HepG2 (cell line): Measurements from ENCODE around the gene MYL6. TPM values are rescaled to one million over a fixed set of nuclear protein-coding genes. Genes with fewer than 3 reads are reported as not detected.

ENCODE experiments used
- ATAC-seq: fragments of 200-7000 bp; cut with Tn5 transposase; 3 replicates; pipeline ENCODE4 v1.9.1; 2020; ENCODE audit warnings: mild to moderate bottlenecking, moderate library complexity
- BruUV-seq: library from RNA; stranded (reverse); fragments of 400-500 nt; replicated peaks from 2 replicates; lab custom pipeline; 2021; lab: Mats Ljungman, UMichigan
- CTCF ChIA-PET: fragments of 300-600 bp; formaldehyde crosslinking; extraction: SDS; loops from one replicate; lab custom pipeline; 2021; ENCODE audit warnings: low total read pairs, inconsistent platforms, low intra/inter-chr PET ratio; lab: Yijun Ruan, JAX
- POLR2A ChIA-PET: fragments of 350-600 bp; sonication (Branson Sonifier 250); formaldehyde crosslinking; loops from one replicate; lab custom pipeline; 2020; ENCODE audit warnings: antibody characterized with exemption, inconsistent platforms; lab: Yijun Ruan, JAX
- DNase-seq: peaks from one replicate; pipeline ENCODE4 v3.0.0-alpha.2; 2015; ENCODE audit warnings: low spot score
- FAIRE-seq: peaks from 3 replicates; lab custom pipeline; 2011; peaks lifted over from hg19 to GRCh38; lab: Jason Lieb, UNC
- H2AFZ ChIP-seq: one replicate; pipeline ENCODE4 v1.6.1; 2011; ENCODE audit warnings: low read length, inconsistent platforms
- H3K27ac ChIP-seq: fragments of 300-600 bp; 3 replicates; pipeline ENCODE4 v1.8.0; 2011; ENCODE audit warnings: mixed run types, mild to moderate bottlenecking, mixed read lengths, low read length, inconsistent platforms; ENCODE audit not compliant: insufficient read depth; ENCODE audit errors: extremely low read length
- H3K27me3 ChIP-seq, 2 experiments: fragments of 200-600 bp in 1 of 2; 2 replicates in 1 of 2; 3 replicates in 1 of 2; pipeline versions ENCODE4 v1.6.0 to v1.8.0; 2011; ENCODE audit warnings: low read length in 2 of 2, mild to moderate bottlenecking in 2 of 2, moderate library complexity in 2 of 2, inconsistent platforms in 1 of 2; ENCODE audit not compliant: insufficient read depth in 2 of 2, control insufficient read depth in 1 of 2
- H3K36me3 ChIP-seq, 2 experiments: fragments of 200-600 bp in 1 of 2; replicated peaks in 1 of 2; 2 replicates in 1 of 2; 3 replicates in 1 of 2; pipeline versions ENCODE4 v1.5.1 to v1.8.0; 2011; ENCODE audit warnings: low read length in 2 of 2, inconsistent platforms in 1 of 2; ENCODE audit not compliant: insufficient read depth in 2 of 2, control insufficient read depth in 1 of 2
- H3K4me1 ChIP-seq: 2 replicates; pipeline ENCODE4 v1.5.1; 2012; ENCODE audit warnings: low read length, inconsistent platforms; ENCODE audit not compliant: insufficient read depth
- H3K4me2 ChIP-seq: 2 replicates; pipeline ENCODE4 v1.6.0; 2011; ENCODE audit warnings: low read depth, low read length, inconsistent platforms
- H3K4me3 ChIP-seq, 3 experiments: fragments of 200-600 bp in 1 of 3; sonication (generic), shearing (Covaris generic) in 1 of 3; replicated peaks in 1 of 3; 2 replicates each; pipeline ENCODE4 v1.5.1; 2011 to 2016; ENCODE audit warnings: low read length in 3 of 3, inconsistent platforms in 2 of 3, low read depth in 2 of 3, mild to moderate bottlenecking in 2 of 3, control low read depth in 1 of 3, mixed read lengths in 1 of 3; ENCODE audit not compliant: insufficient read depth in 1 of 3
- H3K79me2 ChIP-seq: one replicate; pipeline ENCODE4 v1.6.1; 2011; ENCODE audit warnings: low read length, inconsistent platforms; ENCODE audit not compliant: insufficient read depth
- H3K9ac ChIP-seq: 2 replicates; pipeline ENCODE4 v1.6.0; 2011; ENCODE audit warnings: mild to moderate bottlenecking, low read depth, low read length, inconsistent platforms; ENCODE audit not compliant: insufficient read depth
- H3K9me3 ChIP-seq: 2 replicates; pipeline ENCODE4 v1.5.1; 2012; ENCODE audit warnings: mild to moderate bottlenecking, low read length
- H4K20me1 ChIP-seq: 2 replicates; pipeline ENCODE4 v1.6.0; 2011; ENCODE audit warnings: inconsistent platforms, mild to moderate bottlenecking, low read length, moderate library complexity; ENCODE audit not compliant: insufficient read depth
- CHD4 ChIP-seq: fragments of 200-600 bp; sonication (generic); IDR thresholded peaks from 2 replicates; pipeline ENCODE4 v1.7.0; 2017; ENCODE audit warnings: mild to moderate bottlenecking, low read length, borderline replicate concordance
- HNRNPUL1 ChIP-seq: fragments of 200-400 bp; formaldehyde crosslinking; IDR thresholded peaks from 2 replicates; pipeline ENCODE4 v1.6.1; 2017; ENCODE audit warnings: low read depth, mild to moderate bottlenecking, low read length, moderate library complexity
- KLF16 ChIP-seq, 2 experiments: sonication (generic) in 1 of 2; formaldehyde crosslinking in 1 of 2; IDR thresholded peaks; 2 replicates each; pipeline versions ENCODE4 v1.6.1 to v1.8.0; 2016 to 2023; ENCODE audit warnings: missing genetic modification reagents in 2 of 2, missing compliant biosample characterization in 1 of 2
- MZF1 ChIP-seq: sonication (generic); formaldehyde crosslinking; IDR thresholded peaks from 2 replicates; pipeline ENCODE4 v1.8.1; 2023; ENCODE audit warnings: mild to moderate bottlenecking, missing genetic modification reagents, borderline replicate concordance
- NR2F2 ChIP-seq: IDR thresholded peaks from 2 replicates; pipeline ENCODE4 v1.6.1; 2012; ENCODE audit warnings: low read depth, inconsistent platforms, borderline replicate concordance
- ONECUT2 ChIP-seq: sonication (generic); formaldehyde crosslinking; IDR thresholded peaks from 2 replicates; pipeline ENCODE4 v1.4.0; 2020; ENCODE audit warnings: missing genetic modification reagents
- ZFP36L2 ChIP-seq: sonication (generic); formaldehyde crosslinking; IDR thresholded peaks from 2 replicates; pipeline ENCODE4 v1.4.0; 2020; ENCODE audit warnings: missing genetic modification reagents
- ZNF12 ChIP-seq: sonication (generic); formaldehyde crosslinking; IDR thresholded peaks from 2 replicates; pipeline ENCODE4 v1.5.0; 2020; ENCODE audit warnings: missing genetic modification reagents
- ZNF292 ChIP-seq: sonication (generic); formaldehyde crosslinking; IDR thresholded peaks from 2 replicates; pipeline ENCODE4 v1.8.1; 2022; ENCODE audit warnings: mild to moderate bottlenecking, low read depth, missing genetic modification reagents, borderline replicate concordance
- WGBS: methylation state at CpG from one replicate; pipeline ENCODE4 v1.1.6; 2017; ENCODE audit warnings: low lambda C conversion rate; 5-methylcytosine and 5-hydroxymethylcytosine counted together
- in situ Hi-C: cut with HindIII; loops from 2 replicates; pipeline ENCODE4 v1.10.0; 2017; ENCODE audit warnings: low pct_unique_long_range_greater_than_20kb; ENCODE audit not compliant: extremely low pct_ligation_motif_present
- intact Hi-C: fragments of 100-400 bp; cut with micrococcal nuclease; formaldehyde crosslinking; loops from one replicate; pipeline ENCODE4 v1.10.0; 2022; ENCODE audit not compliant: unreplicated experiment
- polyA plus RNA-seq, 8 experiments: library from polyadenylated mRNA; depleted of rRNA in 3 of 8; stranded (reverse) in 7 of 8; unstranded in 1 of 8; fragments of >200 nt; fragmentation: Illumina TruSeq in 4 of 8; extraction: Trizol in 4 of 8; gene quantifications; 2 replicates each; pipeline versions ENCODE4 v1.2.1 to v1.2.3, GENCODE V29; 2011 to 2016; ENCODE audit warnings: low read depth in 4 of 8, missing spikeins in 1 of 8, mixed read lengths in 1 of 8; ENCODE audit not compliant: insufficient read depth in 1 of 8
- total RNA-seq, 5 experiments: library from RNA; depleted of rRNA; stranded (reverse); fragments of >200 nt; fragmentation: Illumina TruSeq; extraction: Trizol; gene quantifications; 2 replicates each; pipeline ENCODE4 v1.2.3, GENCODE V29; 2016; ENCODE audit warnings: low read depth in 1 of 5
- TF ChIP-seq, protein P1 (sequence below): sonication (generic); formaldehyde crosslinking; IDR thresholded peaks from 2 replicates; pipeline ENCODE4 v1.5.1; 2020; ENCODE audit warnings: mild to moderate bottlenecking, moderate library complexity, missing genetic modification reagents

Gene MYL6
- total and polyA plus RNA-seq, 2 of the 13 experiments (the other 11 are each of a cell fraction or from before 2014, with no cell fraction given), result 1,127 to 1,192 TPM

GRCh38 chr12:56143217-56143616 is 14.9 kb upstream of the MYL6 start:
- H4K20me1 ChIP-seq, result no peaks in the 10 kb centered on the region
- H3K27ac ChIP-seq, result no peak overlapping the region
- CTCF ChIA-PET, result no interaction called here
- H3K9ac ChIP-seq, result no peak overlapping the region
- H3K27me3 ChIP-seq, result no peaks in the 10 kb centered on the region
- no peak for TF ChIP-seq KLF16 (CRISPR knock-in tag; IDR thresholded peaks at IDR 0.05)
- TF ChIP-seq, all 625 proteins: peak for 0
- 96% methylated on average over 4 of the region's 4 CpGs for WGBS
- Histone ChIP-seq H2AFZ (no peak overlapping the region), H3K4me2 (no peak overlapping the region), H3K36me3 (peaks cover 15 to 61% of the 10 kb centered on the region in 2 experiments), H3K4me1 (no peaks in the 10 kb centered on the region), H3K9me3 (no peaks in the 10 kb centered on the region), H3K4me3 (no peak overlapping the region), H3K79me2 (no peaks in the 10 kb centered on the region)
- no peak for DNase-seq
- POLR2A ChIA-PET, result interaction anchor here (2.6 kb wide), 1 partner anchor 15 kb away, joined by 14 read pairs; the partner anchor contains the start of gene ESYT1
- no peak for FAIRE-seq
- in situ Hi-C loops (no loop called here), intact Hi-C loops (no loop called here)
- no TSS peak for BruUV-seq
- ATAC-seq, result no peak

GRCh38 chr12:56143870-56144269 is 14.3 kb upstream of the MYL6 start:
- ATAC-seq (no peak), FAIRE-seq (no peak), DNase-seq (no peak)
- no peak for TF ChIP-seq CHD4
- TF ChIP-seq, protein P1, sequence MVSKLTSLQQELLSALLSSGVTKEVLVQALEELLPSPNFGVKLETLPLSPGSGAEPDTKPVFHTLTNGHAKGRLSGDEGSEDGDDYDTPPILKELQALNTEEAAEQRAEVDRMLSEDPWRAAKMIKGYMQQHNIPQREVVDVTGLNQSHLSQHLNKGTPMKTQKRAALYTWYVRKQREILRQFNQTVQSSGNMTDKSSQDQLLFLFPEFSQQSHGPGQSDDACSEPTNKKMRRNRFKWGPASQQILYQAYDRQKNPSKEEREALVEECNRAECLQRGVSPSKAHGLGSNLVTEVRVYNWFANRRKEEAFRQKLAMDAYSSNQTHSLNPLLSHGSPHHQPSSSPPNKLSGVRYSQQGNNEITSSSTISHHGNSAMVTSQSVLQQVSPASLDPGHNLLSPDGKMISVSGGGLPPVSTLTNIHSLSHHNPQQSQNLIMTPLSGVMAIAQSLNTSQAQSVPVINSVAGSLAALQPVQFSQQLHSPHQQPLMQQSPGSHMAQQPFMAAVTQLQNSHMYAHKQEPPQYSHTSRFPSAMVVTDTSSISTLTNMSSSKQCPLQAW (CRISPR knock-in tag), result no peak
- TF ChIP-seq ZNF12, result no peak
- TF ChIP-seq HNRNPUL1, result no peak
- no peak for TF ChIP-seq ONECUT2 (CRISPR knock-in tag)
- TF ChIP-seq MZF1 (CRISPR knock-in tag), result no peak
- no peak for TF ChIP-seq ZFP36L2 (CRISPR knock-in tag)
- TF ChIP-seq ZNF292, result no peak
- TF ChIP-seq NR2F2, result no peak
- ChIA-PET POLR2A (interaction anchor here (2.6 kb wide), 1 partner anchor 16 kb away, joined by 14 read pairs; the partner anchor contains the start of gene ESYT1), CTCF (no interaction called here)
- no peaks in the 10 kb centered on the region for H3K4me1 ChIP-seq
- BruUV-seq, result no TSS peak
- intact Hi-C loops (no loop called here), in situ Hi-C loops (no loop called here)
- H3K79me2 ChIP-seq, result no peaks in the 10 kb centered on the region
- WGBS, result 97% methylated on average over 8 of the region's 8 CpGs
- no peaks in the 10 kb centered on the region for H4K20me1 ChIP-seq
- no peak overlapping the region for H2AFZ ChIP-seq
- no peak overlapping the region for H3K27ac ChIP-seq
- no peak overlapping the region for H3K4me3 ChIP-seq
- H3K9ac ChIP-seq, result no peak overlapping the region
- peaks cover 15 to 55% of the 10 kb centered on the region in 2 experiments for H3K36me3 ChIP-seq
- no peaks in the 10 kb centered on the region for H3K27me3 ChIP-seq
- H3K9me3 ChIP-seq, result no peaks in the 10 kb centered on the region
- H3K4me2 ChIP-seq, result no peak overlapping the region
